HuH-7 (cell line): ENCODE measurements around the gene EEF1AKMT2.
"Not testable (repeated sequence)": the region's sequence is repeated elsewhere in the genome, so short reads cannot be mapped to it uniquely, and the experiment has no call there.

ENCODE experiments used
- DNase-seq: peaks from one replicate; pipeline ENCODE4 v3.0.0; 2011; ENCODE audit warnings: low spot score

The EEF1AKMT2 gene

GRCh38 chr10:124791547-124792348, at the start of gene EEF1AKMT2:
EEF1AKMT2 (minus strand) TSS chr10:124791887; CDS start chr10:124791833, 54 bp downstream.
- DNase-seq: peak; percentile 88

- DNase-seq: no peak
Measured at GRCh38 chr10:124837687-124838086, 46.0 kb upstream of the EEF1AKMT2 start.

- no peak for DNase-seq
Measured at GRCh38 chr10:124831116-124831515, 39.4 kb upstream of the EEF1AKMT2 start.

GRCh38 chr10:124830445-124830844, 38.8 kb upstream of the EEF1AKMT2 start:
- DNase-seq: no peak

GRCh38 chr10:124829447-124830115, 37.9 kb upstream of the EEF1AKMT2 start:
- no peak for DNase-seq

GRCh38 chr10:124827474-124827873, 35.8 kb upstream of the EEF1AKMT2 start:
- DNase-seq: peak; percentile 16

- DNase-seq: no peak
Measured at GRCh38 chr10:124826262-124826661, 34.6 kb upstream of the EEF1AKMT2 start.

- no peak for DNase-seq
Measured at GRCh38 chr10:124825702-124826101, 34.0 kb upstream of the EEF1AKMT2 start.

GRCh38 chr10:124824932-124825331, 33.2 kb upstream of the EEF1AKMT2 start:
- DNase-seq: not testable (repeated sequence)

GRCh38 chr10:124824507-124824906, 32.8 kb upstream of the EEF1AKMT2 start:
- no peak for DNase-seq

GRCh38 chr10:124821520-124821919, 29.8 kb upstream of the EEF1AKMT2 start:
- no peak for DNase-seq

- DNase-seq: no peak
Measured at GRCh38 chr10:124820121-124820520, 28.4 kb upstream of the EEF1AKMT2 start.

GRCh38 chr10:124802313-124802675, 10.6 kb upstream of the EEF1AKMT2 start:
- no peak for DNase-seq

- DNase-seq: no peak
Measured at GRCh38 chr10:124799211-124799610, 7.5 kb upstream of the EEF1AKMT2 start.

- DNase-seq: no peak
Measured at GRCh38 chr10:124798781-124799180, 7.1 kb upstream of the EEF1AKMT2 start.

GRCh38 chr10:124798364-124798763, 6.7 kb upstream of the EEF1AKMT2 start:
- no peak for DNase-seq

- no peak for DNase-seq
Measured at GRCh38 chr10:124792998-124793352, 1.3 kb upstream of the EEF1AKMT2 start.

- DNase-seq: not testable (repeated sequence)
Measured at GRCh38 chr10:124782900-124783299, 8.8 kb downstream of the EEF1AKMT2 start.

GRCh38 chr10:124768791-124769190, 22.9 kb downstream of the EEF1AKMT2 start:
- DNase-seq: no peak

- no peak for DNase-seq
Measured at GRCh38 chr10:124765256-124765655, 26.4 kb downstream of the EEF1AKMT2 start.

GRCh38 chr10:124763267-124763666, 28.4 kb downstream of the EEF1AKMT2 start:
- no peak for DNase-seq

- DNase-seq: no peak
Measured at GRCh38 chr10:124762281-124762680, 29.4 kb downstream of the EEF1AKMT2 start.

GRCh38 chr10:124756156-124756903, 35.4 kb downstream of the EEF1AKMT2 start:
- DNase-seq: no peak
